GM19468 (cell line): ENCODE measurements around the gene CCDC86.

Experiments
- ATAC-seq: cut with Tn5 transposase; IDR thresholded peaks from one replicate; pipeline ENCODE4 v1.9.1; 2021; ENCODE audit warnings: mild to moderate bottlenecking, moderate library complexity, moderate number of reproducible peaks; ENCODE audit not compliant: unreplicated experiment; ENCODE audit errors: extremely low read depth

Gene CCDC86

DNA sequence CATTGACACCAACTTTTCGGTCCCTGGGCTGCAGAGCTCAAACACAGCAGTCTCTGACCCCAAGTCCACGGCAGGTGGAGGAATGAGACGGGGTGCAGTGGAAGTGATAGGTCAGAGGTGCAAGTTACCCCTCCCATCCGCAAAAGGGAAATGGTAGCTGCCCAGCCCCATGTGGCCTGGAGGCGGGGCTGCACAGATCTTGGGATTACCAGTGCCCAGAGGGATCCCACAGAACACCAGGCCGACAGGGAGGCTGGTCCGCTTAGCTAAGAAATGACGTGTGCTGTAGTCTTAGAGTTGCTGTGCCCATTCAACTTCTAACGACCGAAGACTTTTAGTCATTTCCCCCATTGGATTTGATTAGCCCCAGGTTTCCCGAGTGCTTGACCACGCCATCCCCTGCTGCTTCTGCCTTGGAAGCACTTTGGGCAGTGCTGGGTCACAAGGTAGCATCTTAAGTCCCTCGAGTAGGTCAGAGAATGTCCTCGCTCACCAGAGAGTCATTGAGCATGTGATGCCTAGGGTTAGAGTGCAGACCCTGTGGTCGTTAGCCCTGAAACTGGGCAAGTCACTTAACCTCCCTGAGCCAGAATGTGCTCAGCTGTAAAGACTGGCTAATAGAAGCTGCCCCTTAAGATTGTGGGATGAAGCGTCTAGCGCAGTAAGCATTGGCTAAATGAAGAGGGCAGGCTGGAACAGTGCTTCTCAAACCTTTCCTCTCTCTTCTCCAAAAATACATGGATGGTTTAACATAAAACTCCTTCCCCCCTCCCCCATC lies 9.6 kb downstream of the CCDC86 start:
- ATAC-seq, result no peak

DNA sequence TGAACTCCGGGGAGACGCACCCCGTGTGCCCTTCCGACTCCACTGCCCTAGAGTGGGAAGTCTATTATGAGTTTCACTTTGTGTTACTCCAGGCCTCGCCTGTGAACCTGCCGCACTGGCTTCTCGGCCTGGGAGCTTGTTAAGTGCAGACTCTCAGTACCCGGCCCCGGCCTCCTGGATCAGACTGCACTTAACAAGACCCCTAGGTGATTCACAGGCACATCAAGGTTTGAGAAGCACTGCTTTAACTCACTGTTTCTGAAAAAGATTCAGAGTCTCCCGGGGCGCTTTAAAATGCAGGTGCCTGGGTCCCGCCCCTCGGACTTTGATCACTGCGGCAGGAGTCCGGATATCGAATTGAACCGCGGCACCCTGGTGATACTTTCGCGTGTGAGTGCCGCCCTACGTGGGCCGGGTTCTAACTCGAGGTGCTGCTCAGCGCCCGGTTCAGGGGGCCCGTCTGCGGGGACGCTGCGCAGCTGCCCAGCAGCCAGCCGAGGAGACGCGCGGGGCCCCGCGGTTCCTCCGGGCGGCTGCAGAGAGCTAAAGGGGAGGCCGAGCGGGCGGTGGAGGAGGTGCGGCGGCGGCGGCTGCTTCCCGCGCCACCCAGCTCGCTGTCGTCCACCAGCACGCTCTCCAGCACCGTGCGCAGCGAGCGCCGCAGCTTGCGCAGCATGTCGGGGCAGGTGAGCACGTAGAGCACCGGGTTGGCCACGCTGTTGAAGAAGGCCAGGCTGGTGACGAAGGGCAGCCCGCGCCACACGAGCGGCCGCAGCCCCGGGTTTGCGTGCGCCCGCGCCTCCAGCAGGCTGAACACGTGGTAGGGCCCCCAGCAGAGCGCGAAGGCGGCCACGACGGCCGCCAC lies 10.4 kb downstream of the CCDC86 start:
- ATAC-seq, result no peak

DNA sequence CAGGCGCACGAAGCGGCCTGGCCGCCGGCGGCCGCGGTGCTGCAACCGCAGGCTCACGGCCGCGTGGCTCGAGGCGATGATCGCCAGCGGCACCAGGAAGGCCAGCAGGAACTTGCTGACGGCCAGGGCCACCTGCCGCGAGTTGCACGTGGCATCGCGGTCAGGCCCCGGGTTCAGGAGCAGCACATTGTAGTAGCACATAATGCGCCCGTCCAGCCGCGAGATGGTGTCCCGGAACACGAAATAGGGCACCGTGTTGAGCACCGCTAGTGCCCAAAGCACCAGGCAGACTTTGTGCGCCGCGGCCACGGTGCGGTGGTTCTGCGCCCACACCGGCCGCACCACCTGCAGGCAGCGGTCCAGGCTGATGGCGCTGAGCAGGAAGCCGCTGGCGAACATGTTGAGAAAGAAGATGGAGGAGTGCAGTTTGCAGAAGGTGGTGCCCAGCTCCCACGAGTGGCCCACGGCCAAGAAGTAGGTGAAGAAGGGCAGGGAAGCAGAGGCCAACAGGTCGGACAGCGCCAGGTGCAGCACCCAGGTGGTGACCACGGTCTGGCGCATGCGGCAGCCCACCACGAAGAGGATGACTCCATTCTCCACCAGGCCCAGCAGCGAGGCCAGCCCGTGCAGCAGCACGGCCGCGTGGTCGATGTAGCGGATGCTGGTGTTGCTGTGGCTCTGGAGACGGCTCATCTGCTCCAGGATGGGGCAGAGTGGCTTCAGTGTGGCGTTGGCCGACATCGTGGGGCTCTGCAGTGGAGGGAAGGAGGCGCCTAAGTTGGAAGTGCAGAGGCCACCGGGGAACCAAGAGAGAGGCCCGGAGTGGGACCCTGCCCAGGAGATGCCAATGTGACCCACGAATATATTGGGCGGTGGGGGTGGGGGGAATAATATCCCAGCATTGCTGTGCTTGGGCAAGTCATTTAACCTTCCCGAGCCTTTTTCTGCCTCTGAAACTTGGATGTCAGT lies 11.4 kb downstream of the CCDC86 start:
- no peak for ATAC-seq

DNA sequence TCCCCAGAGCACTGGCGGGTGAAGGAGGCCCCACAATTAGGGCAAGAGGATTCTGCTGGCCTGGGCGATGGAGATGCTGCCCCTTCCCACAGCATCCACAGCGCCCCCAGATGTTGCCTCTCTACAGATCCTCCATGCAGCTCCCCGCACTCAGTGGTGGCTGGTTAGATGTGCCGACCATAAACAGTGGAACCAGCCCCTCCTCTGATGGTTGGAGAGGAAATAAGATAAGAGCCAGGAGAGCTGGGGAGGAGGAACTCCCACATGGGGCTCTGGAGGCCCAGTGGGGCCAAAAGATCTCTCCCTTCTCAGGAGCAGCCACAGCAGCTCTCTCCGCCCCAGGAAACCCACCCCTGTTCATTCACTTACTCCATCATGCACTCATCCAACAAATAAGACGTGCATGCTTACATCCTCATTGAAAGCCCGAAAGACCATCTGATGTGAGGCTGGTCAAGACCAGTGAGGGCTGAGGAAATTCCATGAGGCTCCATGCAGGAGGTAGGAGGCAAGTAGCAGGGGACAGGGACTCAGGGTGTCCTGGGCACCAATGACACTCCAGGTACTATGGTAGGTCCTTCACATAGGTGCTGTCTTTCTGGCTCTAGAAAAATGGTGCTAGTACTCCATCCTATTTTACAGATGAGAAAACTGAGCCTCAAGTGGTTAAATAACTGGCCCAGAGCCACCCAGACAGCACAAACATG lies 12.4 kb downstream of the CCDC86 start:
- no peak for ATAC-seq

DNA sequence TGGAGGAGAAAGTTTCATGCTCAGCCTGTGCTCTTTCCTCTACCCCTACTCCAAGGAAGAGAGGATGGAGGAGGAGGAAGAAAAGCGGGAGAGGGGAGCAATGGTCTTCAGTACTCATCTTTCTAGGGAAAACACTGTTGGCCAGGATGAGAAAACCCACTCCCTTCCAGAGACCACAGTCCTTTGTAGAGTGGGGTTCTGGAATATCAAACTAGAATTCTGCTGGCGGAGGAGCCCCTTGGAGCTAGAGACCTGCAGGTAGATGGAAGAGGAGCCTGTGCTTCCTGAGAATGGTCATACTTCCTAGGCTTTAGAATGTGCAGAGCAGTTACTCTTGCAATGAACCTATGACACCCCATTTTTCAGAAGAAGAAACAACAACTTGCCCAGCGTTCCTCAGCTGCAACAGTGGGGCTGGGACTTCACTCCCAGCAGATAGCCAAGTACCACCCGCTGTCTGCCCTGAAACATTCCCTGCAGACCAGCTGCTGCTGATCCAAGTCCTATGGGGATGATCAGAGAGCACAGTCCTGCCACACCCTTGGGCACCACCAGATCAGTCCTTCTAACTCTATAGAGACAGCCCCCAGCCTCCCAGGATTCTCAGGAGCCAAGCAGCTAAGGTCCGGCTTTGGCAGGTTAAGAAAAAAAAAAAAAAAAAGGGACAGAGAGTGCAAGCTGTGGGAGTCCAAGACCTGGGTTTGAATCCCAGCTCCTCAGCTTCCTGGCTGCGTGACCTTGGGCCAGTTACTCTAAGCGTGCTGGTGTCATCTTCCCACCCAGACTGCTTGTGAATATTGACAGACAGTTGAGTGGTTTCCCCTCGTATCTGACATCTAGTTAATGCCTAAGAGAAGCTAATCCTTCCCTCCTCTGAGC lies 13.2 kb downstream of the CCDC86 start:
- no peak for ATAC-seq

DNA sequence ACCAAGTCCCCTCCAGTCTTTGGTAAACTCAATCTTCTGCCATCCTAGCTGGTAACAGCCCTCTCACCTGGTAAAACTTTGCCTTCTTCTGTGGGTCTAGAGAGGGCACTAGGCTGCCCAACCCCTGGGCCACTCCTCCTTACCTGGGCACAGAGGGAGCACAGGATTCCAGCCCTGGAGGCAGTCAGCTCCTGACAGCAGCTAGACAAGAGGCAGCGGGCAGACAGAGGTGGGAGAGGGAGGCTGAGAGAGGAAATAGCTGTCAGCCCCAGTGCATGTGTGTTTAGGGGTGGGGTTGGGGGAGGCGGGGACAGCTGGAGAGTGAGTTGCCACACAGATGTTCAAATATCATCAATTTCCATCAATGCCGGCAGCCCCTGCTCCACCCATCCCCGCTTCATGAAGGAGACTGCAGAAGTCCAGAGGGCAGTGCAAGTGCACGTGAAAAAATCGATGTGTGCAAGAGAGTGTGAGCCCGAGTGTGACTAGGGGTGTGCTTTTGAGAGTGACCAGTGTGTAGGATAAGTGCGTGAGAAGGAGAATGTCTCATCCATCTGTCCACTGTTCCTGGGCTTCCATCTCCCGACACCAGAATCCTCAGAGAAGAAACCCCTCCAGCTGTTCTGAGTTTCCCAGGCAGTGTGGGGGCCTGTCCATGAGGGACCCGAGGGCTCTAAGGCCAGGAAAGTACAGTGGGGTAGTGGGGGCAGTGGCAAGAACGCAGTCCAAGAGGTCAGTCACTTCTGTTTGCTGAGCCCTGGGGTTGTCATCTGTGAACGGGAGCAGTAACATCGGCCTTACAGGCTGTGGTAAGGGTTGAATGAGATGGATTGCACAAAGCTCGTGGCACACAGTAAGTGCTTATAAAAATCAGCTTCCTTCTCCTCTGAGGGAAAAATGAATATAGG lies 14.1 kb downstream of the CCDC86 start, which contains the start of gene PTGDR2:
Gene PTGDR2 (minus strand): TSS at position 225 of the 908 bp plus-strand sequence. CDS start 2,228 bp downstream, outside the sequence.
- no peak for ATAC-seq

DNA sequence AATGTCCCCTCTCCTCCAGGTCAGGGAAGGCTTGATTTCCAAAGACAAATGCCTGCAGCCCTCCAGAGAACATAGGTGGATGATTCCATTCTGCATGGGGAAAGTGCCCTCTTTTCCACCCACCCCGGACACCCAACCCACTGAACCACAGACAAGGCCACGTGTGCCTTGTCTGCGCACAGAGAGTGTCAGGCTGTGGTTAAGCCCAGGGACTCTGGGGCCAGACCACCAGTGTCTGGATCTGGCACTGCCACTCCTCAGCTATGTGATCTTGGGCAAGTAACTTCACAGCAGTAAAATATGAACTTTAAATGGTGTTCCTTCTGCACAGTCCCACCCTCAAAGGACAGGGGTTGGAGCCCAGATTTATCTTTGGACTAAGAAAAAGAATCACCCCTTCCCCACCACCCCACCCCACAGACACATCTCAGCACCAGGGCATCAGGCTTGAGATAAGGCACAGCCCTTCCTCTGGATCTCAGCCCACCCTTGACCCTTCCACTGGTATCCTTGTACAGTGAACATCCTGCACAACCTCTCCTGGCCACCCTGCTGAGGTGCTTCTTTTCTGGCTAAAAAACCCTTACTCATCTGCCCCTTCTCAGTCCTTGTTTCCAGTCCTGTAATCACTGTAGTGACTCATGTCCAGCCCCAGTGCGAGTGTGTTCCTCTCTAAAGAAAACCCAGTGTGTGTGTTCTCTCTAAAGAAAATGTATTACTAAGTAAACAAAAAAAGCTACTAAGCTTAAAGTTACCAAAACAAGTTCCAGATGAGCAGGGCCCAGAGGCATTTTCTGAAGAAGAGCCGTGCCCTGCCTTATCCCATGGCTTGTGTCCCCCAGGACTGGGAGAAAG lies 15.7 kb downstream of the CCDC86 start:
- no peak for ATAC-seq

DNA sequence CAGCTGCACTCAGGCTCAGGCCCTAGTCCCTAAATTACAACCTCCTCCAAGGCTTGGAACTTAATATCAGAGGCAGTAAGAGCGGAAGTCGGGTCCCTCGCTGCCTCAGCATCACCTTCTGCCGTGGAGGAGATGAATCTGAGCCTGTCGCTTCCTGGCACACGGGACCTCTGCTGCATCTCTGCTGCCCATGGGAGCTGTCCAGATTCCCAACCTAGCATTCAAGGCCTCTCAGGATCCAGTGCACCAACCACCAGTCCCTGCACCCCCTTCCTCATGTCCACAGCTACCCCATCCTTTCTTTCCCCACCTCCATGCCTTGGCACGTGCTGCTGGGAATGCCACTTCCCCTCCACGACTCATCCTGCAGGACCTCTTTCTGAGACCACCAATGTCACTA lies 16.3 kb downstream of the CCDC86 start:
- ATAC-seq, result no peak

DNA sequence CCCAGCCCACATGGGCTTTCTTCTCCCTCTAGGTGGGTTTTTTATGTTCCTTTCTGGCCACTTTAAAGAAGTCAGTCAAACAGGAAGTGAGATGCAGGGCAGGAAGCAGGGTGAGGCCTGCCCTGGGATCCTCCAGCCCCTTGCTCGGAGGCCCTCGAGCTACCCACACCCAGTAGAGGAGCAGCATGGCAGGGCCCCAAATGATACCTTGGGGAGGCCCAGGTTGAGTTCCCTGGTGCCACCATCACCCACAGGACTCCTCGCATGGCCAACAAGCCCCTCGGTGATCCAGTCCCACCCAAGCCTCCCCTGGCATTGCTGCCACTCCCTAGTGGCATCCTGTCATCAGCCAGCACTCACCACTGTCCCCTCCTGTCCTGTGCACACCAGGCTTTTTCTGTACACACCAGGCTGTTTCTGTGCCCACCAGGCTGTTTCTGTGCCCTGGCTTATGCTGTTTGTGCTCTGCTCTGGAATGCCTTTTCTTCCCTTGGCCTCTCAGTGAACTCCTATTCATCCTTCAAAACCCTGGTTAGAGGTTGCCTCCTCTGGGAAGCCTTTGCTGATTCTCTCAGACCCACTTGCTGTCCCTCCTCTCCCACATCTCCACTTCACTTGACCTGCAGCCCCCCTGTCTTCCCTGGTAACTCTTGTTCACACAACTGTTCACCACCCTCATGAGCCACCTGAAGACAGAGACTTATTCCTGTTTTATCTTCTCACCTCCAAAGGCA lies 17.0 kb downstream of the CCDC86 start:
- no peak for ATAC-seq

DNA sequence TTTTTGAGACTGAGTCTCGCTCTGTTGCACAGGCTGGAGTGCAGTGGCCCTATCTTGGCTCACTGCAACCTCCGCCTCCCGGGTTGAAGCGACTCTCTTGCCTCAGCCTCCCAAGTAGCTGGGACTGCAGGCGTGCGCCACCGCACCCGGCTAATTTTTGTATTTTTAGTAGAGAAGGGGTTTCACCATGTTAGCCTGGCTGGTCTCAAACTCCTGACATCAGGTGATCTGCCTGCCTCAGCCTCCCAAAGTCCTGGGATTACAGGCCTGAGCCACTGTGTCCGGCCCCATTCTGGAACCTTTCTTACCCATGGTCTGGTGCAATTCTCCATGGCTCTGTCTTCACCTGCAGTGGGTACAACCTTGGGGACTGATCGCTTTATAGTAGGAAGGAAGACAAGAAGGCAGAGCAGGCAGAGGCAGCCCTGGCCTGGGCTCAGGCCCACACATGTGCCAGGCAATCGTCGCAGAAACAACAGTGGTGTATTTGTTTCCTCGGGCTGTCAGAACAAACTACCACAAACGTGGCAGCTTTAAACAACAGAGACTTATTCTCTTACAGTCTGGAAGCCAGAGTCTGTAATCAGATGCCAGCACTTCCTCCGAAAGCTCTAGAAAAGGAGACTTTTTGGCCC lies 17.8 kb downstream of the CCDC86 start:
- no peak for ATAC-seq

DNA sequence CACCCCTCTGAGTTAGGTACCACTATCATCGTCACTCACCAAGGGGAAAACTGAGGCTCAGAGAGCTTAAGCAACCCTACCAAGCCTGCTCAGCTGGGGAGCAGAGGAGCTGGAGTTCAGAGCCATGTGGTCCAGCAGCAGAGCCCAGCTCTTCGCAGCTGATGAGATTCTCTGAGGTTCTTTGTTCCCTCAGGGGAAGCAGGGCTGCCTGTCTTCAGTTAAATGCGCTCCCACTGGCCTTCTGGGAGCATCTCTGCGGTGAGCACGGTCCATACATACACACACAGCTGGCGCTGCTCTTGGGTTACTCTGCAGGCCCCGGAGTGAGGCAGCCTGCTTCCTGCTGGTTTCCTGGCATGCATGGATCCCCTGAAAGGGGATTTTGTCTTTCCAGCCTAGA lies 19.0 kb downstream of the CCDC86 start:
- no peak for ATAC-seq

DNA sequence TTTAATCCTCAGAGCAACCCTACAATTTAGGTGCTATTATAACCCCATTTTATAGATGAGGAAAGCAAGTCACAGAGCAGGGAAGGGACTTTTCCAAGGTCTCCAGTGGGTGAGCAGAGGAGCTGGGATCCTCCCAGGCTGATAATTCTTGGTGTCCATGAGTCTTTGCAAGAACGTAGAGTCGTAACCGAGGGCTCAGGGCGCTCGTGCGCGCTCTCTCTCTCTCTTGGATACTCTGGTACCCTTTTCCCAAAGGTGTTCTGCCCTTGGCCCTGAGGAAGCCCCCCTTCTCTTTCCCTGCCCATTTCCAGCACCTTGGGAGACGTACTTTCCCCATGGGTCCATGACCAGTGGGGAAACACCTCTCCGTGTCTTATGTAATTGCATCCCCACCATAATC lies 20.3 kb downstream of the CCDC86 start:
- no peak for ATAC-seq

DNA sequence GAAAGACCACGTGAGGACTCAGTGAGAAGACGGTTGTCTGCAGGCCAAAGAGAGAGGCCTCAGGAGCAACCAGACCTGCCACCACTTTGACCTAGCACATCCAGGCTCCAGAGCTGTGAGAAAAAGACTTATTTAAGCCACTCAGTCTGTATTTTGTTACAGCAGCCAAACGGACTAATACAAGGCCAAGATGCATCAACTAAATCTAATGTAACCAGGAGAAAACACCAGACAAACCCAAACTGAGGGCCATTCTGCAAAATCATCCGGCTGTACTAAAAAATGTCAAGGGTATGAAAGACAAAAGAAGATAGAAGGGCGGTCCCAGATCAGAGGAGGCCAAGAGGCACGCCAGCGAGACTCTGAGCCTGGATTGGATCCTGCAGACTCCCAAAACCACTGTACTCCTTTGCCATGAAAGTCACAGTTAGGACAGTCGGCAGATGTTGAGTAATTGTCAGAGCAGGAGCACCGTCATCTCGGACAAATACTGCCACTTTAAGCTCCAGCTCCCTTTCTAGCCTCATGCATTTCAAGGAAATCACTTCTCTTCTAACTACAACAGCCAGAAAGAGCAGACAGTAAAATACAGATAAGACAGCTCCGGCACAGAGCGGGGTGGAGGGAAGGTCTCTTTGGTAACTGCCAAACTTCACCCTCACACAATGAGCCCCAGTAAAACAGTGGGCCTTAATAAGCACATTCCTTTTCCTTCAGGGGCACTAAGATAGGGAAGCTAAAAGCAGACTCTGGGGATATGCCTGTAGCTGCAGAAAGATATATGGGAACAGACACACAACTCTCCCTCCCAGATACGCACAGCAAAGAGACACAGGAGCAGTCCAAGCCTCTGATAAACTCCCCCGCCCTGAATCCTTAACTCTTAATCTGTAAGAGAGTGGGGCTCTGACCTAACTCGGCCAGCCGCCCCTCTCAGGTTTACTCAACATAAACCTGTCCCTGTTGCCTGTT lies 21.9 kb downstream of the CCDC86 start:
- no peak for ATAC-seq

DNA sequence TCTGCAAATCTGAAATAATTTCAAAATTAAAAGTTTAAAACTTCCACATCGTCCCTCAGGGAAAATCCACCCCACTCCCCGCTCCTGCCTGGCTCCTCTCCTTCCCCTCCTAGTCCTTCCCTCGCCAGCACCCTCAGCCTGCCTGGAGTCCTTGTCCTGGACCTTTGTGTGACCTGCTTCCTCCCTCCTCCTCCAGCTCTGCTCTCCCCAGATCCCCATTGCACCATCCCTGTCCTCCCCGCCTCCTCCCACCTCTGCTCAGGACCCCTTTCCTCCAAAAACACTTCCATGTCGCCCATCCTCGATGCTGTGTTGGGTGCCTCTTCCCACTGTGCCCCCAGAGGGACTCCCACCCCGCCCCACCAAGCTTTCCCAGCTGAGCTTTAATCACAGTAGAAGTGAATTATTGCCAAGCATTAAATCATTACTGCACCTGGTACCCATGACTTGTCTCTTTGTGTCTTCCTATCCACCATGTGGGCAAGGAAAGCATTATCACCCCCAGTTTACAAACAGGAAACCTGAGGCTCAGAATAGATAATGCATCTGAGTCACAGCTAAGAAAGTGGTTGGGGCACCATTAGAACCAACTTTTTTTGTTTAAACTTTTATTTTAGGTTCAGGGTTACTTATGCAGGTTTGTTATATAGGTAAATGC lies 23.1 kb downstream of the CCDC86 start:
- ATAC-seq, result no peak
